A673 (cell line): Measurements from ENCODE around the gene CCDC33.

Experiments
- EZH2 ChIP-seq: fragments of 200-600 bp; sonication (generic); IDR thresholded peaks from 2 replicates; pipeline ENCODE4 v1.6.1; 2017; ENCODE audit warnings: borderline replicate concordance, low read depth, mild to moderate bottlenecking, mixed read lengths, antibody characterized with exemption, low read length; ENCODE audit not compliant: poor library complexity, severe bottlenecking
- TF ChIP-seq, protein P1 (sequence below): fragments of 300-800, 200-600 bp; sonication (generic); conservative IDR thresholded peaks from 2 replicates; pipeline ENCODE4 v1.5.1; 2017; ENCODE audit warnings: low read depth, mild to moderate bottlenecking, antibody characterized with exemption, low read length, moderate library complexity, mixed read lengths

DNA sequence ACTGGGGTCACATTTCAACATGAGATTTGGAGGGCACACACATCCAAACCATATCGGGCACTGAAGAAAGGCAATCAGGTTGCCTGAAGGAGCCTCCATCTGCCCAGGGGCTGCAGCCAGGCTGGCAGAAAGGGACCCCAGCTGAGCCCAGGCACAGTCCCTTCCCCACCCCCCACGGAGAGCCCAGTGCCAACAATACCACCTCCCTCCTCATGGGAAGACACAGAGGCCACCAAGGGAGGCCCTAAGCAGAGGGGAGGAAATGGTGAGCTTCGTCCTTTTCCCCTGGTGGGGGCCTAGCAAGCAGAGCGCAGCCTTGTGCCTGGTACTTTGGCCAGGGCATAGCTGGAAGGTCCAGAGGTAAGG is 30.6 kb upstream of the CCDC33 start:
- TF ChIP-seq, protein P1, sequence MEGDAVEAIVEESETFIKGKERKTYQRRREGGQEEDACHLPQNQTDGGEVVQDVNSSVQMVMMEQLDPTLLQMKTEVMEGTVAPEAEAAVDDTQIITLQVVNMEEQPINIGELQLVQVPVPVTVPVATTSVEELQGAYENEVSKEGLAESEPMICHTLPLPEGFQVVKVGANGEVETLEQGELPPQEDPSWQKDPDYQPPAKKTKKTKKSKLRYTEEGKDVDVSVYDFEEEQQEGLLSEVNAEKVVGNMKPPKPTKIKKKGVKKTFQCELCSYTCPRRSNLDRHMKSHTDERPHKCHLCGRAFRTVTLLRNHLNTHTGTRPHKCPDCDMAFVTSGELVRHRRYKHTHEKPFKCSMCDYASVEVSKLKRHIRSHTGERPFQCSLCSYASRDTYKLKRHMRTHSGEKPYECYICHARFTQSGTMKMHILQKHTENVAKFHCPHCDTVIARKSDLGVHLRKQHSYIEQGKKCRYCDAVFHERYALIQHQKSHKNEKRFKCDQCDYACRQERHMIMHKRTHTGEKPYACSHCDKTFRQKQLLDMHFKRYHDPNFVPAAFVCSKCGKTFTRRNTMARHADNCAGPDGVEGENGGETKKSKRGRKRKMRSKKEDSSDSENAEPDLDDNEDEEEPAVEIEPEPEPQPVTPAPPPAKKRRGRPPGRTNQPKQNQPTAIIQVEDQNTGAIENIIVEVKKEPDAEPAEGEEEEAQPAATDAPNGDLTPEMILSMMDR: no peak
- no peak for TF ChIP-seq EZH2
